Ascending aorta (tissue), 2 donors: Measurements from ENCODE around the gene MSL3. TPM values are rescaled to one million over a fixed set of nuclear protein-coding genes. Genes with fewer than 3 reads are reported as not detected.

Experiments
- DNase-seq, 2 donors: peaks; one replicate each; pipeline ENCODE4 v3.0.0-alpha.2; 2019; ENCODE audit warnings: low spot score in 2 of 2
- H3K27ac ChIP-seq, 2 donors: fragments of 200-600 bp; sonication (generic); one replicate each; pipeline ENCODE4 v1.5.1; 2016 to 2017; ENCODE audit warnings: mild to moderate bottlenecking in 1 of 2
- H3K27me3 ChIP-seq: fragments of 200-600 bp; sonication (generic); one replicate; pipeline ENCODE4 v1.5.1; 2017
- H3K36me3 ChIP-seq, 2 donors: fragments of 200-600 bp; sonication (generic); one replicate each; pipeline ENCODE4 v1.5.1; 2016
- H3K4me1 ChIP-seq, 2 donors: fragments of 200-600 bp; sonication (generic); one replicate each; pipeline ENCODE4 v1.5.1; 2016 to 2017; ENCODE audit warnings: mild to moderate bottlenecking in 1 of 2
- H3K4me3 ChIP-seq, 2 donors: fragments of 200-600 bp; sonication (generic); one replicate each; pipeline ENCODE4 v1.5.1; 2016 to 2017; ENCODE audit warnings: mild to moderate bottlenecking in 1 of 2
- H3K9me3 ChIP-seq, 2 donors: fragments of 200-600 bp; sonication (generic); one replicate each; pipeline ENCODE4 v1.5.1; 2016
- intact Hi-C: fragments of 100-400 bp; cut with DNase I; formaldehyde crosslinking; loops from one replicate; pipeline ENCODE4 v1.15.1; 2023
- total RNA-seq: library from RNA; depleted of rRNA; stranded (reverse); fragments of >200 nt; gene quantifications from one replicate; pipeline ENCODE4 v1.1.0, GENCODE V29; 2016
- TF ChIP-seq, protein P1 (sequence below), 3 experiments: fragments of 200-600 bp in 2 of 3; fragments of 450-650 bp in 1 of 3; sonication (generic) in 2 of 3; IDR thresholded peaks; one replicate each; pipeline ENCODE4 v1.5.1; 2016 to 2019; ENCODE audit warnings: antibody characterized with exemption in 3 of 3, mild to moderate bottlenecking in 1 of 3, moderate library complexity in 1 of 3

The MSL3 gene
- total RNA-seq, 1 donor from 2014 or later = 28.5 TPM

DNA sequence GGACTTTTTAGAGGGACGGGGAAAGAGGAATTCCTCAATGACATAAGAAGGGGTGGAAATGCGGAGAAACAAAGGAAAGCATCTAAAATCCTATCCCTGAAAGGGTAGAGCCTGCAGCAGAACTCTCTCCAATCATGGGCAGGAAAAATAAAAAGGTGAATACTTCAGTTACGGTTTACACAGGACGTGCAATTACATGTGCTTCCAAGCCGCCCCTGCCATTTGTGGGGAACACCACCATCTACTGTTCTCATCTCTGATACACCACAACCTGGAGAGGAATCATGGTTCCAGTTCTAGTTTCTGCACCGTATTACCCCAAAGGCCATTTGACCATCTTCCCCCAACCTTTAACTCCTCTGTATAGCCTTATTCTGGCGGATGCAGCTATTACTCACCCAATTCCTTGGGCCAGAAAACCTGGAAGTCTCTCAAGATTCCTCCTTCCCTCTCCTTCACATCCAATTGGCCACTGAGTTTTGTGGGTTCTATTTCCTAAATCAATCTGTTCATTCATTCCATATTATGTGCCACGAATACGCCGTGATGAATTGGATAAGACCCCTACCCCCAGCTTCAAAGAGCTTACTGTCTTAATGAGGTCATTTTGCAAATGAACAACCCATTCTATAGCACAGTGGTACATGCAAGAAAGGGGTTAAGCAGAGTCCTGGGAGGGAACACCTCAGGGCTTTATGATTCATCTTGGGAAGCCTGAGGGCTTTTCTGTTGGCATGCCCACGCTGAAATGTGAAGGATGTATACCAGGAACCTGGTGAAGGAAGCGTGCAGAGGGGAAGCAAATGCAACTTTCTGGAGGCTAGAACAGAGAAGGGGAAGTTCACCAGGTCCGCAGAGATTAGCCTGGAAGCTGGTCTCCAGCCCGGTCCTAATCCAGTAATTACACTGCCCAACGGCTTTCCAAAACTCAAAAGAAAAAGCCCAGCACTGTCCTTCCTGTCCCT, 1.4 kb upstream of the MSL3 start:
- H3K27me3 ChIP-seq = no peaks in the 10 kb centered on the region
- peak overlapping the region; percentile 86 to 90 for H3K27ac ChIP-seq
- intact Hi-C loops = loop anchor here (5.0 to 10.0 kb wide), 3 partner anchors 224 to 1572 kb away; no protein-coding TSS in a partner anchor
- no peak for DNase-seq
- H3K36me3 ChIP-seq = no peaks in the 10 kb centered on the region
- no peaks in the 10 kb centered on the region for H3K9me3 ChIP-seq
- no peaks in the 10 kb centered on the region for H3K4me1 ChIP-seq
- TF ChIP-seq, protein P1, sequence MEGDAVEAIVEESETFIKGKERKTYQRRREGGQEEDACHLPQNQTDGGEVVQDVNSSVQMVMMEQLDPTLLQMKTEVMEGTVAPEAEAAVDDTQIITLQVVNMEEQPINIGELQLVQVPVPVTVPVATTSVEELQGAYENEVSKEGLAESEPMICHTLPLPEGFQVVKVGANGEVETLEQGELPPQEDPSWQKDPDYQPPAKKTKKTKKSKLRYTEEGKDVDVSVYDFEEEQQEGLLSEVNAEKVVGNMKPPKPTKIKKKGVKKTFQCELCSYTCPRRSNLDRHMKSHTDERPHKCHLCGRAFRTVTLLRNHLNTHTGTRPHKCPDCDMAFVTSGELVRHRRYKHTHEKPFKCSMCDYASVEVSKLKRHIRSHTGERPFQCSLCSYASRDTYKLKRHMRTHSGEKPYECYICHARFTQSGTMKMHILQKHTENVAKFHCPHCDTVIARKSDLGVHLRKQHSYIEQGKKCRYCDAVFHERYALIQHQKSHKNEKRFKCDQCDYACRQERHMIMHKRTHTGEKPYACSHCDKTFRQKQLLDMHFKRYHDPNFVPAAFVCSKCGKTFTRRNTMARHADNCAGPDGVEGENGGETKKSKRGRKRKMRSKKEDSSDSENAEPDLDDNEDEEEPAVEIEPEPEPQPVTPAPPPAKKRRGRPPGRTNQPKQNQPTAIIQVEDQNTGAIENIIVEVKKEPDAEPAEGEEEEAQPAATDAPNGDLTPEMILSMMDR (IDR thresholded peaks at IDR 0.05) = no peak
- peak overlapping the region; percentile 64 to 73 for H3K4me3 ChIP-seq

DNA sequence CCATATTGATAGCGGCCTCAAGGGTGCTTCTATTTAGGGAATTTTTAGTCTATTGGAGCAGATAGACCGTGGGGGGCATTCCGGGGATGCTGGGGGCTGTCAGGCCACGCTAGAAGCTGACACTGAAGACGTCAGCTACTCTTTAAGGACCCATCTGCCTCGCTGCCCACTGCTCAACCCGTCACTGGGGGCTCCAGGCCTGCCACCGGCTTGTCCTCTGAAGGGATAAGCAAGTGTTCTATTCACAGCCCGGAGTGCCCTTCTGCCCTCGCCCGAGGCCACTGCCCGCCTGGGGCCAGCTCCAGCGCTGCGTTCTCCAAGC, 679 bp upstream of the MSL3 start:
- peaks cover 0 to 2% of the 10 kb centered on the region in 2 donors for H3K36me3 ChIP-seq
- H3K4me3 ChIP-seq = peak overlapping the region; percentile 64 to 73
- H3K4me1 ChIP-seq = no peaks in the 10 kb centered on the region
- no peaks in the 10 kb centered on the region for H3K9me3 ChIP-seq
- H3K27ac ChIP-seq = peak overlapping the region; percentile 86 to 90
- TF ChIP-seq, protein P1 (IDR thresholded peaks at IDR 0.05) = no peak
- intact Hi-C loops = loop anchor here (5.0 to 10.0 kb wide), 3 partner anchors 225 to 1573 kb away; no protein-coding TSS in a partner anchor
- DNase-seq = no peak
- no peaks in the 10 kb centered on the region for H3K27me3 ChIP-seq

DNA sequence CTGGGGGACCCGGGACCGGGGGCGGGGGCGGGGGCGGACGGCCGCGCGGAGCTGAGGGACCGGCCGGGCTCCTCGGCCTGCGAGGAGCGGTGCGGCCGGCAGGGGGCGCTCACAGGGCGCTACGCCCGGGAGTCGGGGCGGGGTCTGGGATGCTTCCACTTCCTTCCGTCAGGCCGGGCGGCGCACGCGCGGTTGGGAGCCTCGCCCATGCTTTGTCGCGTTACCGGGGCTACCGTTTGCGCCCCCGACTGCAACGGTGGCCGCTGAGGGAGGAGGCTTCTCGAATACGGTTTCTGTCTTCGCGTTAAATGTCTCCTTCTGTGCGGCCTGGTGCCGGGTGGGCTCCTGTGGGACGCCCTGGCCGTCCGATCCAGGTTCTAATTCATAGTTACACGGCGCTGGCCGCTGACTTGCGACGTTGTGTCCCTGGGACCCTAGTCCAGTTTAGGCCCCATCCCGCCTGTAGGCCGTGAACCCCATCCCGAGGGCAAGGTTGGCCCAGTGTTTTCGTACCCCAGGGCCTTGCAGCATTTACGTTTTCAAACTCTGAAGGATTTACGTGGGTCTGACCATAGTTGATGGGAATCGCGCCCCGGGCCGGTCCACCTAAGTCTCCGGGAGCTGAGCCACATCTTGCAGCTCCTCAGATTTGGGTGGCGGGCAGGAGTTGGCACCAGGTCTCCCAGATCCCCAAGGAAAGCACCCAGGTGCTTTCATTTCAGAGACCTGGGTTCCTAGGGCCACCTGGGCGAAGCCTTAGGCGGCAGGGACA, 549 bp downstream of the MSL3 start:
- peak; percentile 29 to 92 for DNase-seq
- H3K36me3 ChIP-seq = peaks cover 7 to 9% of the 10 kb centered on the region in 2 donors
- H3K27ac ChIP-seq = peak overlapping the region; percentile 75 to 90
- TF ChIP-seq, protein P1 (IDR thresholded peaks at IDR 0.05) = peak; percentile 52 to 60 (median 59)
- H3K27me3 ChIP-seq = no peaks in the 10 kb centered on the region
- no peaks in the 10 kb centered on the region for H3K4me1 ChIP-seq
- peak overlapping the region; percentile 64 to 73 for H3K4me3 ChIP-seq
- intact Hi-C loops = loop anchor here (1.0 to 10.0 kb wide), 4 partner anchors 226 to 1574 kb away; partner anchors contain the start of gene HCCS
- H3K9me3 ChIP-seq = no peaks in the 10 kb centered on the region

DNA sequence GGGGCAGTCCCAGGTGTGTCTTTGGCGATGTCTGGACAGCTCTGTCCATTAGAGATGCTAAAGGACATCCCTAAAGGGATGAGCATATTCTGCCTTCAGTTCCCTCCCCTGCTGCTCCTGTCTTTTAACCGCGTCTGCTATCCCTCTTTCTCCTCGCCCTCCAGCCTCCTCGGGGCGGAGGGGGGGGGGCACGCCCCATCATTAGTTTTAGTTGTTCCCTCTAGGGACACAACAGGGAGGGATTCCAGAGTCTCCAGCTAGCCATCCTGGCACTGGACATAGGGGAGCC, 1.1 kb downstream of the MSL3 start:
- Histone ChIP-seq H3K27ac (peak overlapping the region; percentile 75 to 90), H3K9me3 (no peaks in the 10 kb centered on the region), H3K27me3 (no peaks in the 10 kb centered on the region), H3K36me3 (peaks cover 10 to 13% of the 10 kb centered on the region in 2 donors), H3K4me3 (peak overlapping the region; percentile 64 to 73), H3K4me1 (no peaks in the 10 kb centered on the region)
- TF ChIP-seq, protein P1 (IDR thresholded peaks at IDR 0.05) = no peak
- DNase-seq = no peak
- intact Hi-C loops = loop anchor here (1.0 to 10.0 kb wide), 4 partner anchors 227 to 1574 kb away; partner anchors contain the start of gene HCCS

DNA sequence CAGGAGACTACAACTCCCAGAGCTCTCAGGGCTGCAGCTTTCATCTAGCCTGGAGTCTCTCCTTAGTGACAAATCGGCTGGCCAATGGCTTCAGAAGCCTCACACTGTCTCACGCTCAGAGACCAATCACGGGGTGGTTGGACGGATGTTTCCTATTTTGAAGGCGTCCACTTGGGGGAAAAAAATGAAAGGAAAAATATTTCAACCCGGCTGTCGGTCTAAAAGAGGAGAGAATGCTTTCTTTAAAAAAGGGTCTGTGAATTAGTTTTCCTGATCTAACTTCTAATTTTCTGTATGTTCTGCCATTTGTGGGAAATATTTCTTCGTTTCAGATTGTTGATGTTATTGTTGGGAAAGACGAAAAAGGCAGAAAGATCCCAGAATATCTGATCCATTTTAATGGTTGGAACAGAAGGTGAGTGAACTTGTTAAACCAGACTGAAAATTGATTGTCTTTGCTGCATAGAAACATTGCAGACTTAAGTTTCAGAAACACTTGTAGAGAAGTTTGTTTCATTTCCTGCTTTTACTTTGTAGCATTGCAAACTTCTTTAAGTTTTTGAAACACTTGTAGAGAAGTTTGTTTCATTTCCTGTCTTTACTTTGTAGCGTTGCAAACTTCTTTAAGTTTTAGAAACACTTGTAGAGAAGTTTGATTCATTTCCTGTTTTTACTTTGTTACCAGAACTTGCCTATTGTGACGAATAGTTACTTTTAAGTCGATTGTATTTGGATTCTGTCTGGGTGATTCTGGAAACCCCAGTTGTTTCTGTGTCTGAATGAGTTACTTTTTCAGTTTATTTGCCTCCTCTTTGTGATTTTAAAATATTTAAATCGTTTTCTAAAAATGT, 1.6 kb downstream of the MSL3 start:
- Histone ChIP-seq H3K27ac (peak overlapping the region; percentile 75 to 90), H3K4me1 (no peaks in the 10 kb centered on the region), H3K9me3 (no peaks in the 10 kb centered on the region), H3K4me3 (peak overlapping the region; percentile 64 to 73), H3K27me3 (no peaks in the 10 kb centered on the region), H3K36me3 (peaks cover 10 to 17% of the 10 kb centered on the region in 2 donors)
- intact Hi-C loops = loop anchor here (1.0 to 10.0 kb wide), 4 partner anchors 227 to 1575 kb away; partner anchors contain the start of gene HCCS
- TF ChIP-seq, protein P1 (IDR thresholded peaks at IDR 0.05) = no peak
- peak; percentile 68 to 92 for DNase-seq
